Adrenal gland (tissue), 5 donors: ENCODE results near the gene MDGA2.

ENCODE experiments used
- CTCF ChIP-seq, 6 experiments: fragments of 450-650 bp in 4 of 6; fragments of 200-600 bp in 2 of 6; sonication (generic) in 1 of 6; IDR thresholded peaks; 1 replicate in 5 of 6; 2 replicates in 1 of 6; pipeline versions ENCODE4 v1.5.1 to v1.8.0; 2016 to 2021; ENCODE audit warnings: antibody characterized with exemption in 6 of 6, mild to moderate bottlenecking in 2 of 6, moderate library complexity in 1 of 6
- POLR2A ChIP-seq, 2 donors: fragments of 450-650 bp; IDR thresholded peaks; one replicate each; pipeline ENCODE4 v1.6.1; 2017; ENCODE audit warnings: antibody characterized with exemption in 2 of 2, mild to moderate bottlenecking in 2 of 2, moderate library complexity in 1 of 2
- donor health status: DM: no; HTN: no; CAD: no.

- TF ChIP-seq CTCF (IDR thresholded peaks at IDR 0.05) (no peak), POLR2A (IDR thresholded peaks at IDR 0.05) (no peak)
Observed at GRCh38 chr14:47328376-47328775, 347.0 kb downstream of the MDGA2 start.
